Naive B cell (primary cell): Measurements from ENCODE around the gene PRR14L. TPM values are rescaled to one million over a fixed set of nuclear protein-coding genes. Genes with fewer than 3 reads are reported as not detected.
"Not testable (repeated sequence)": the region's sequence is repeated elsewhere in the genome, so short reads cannot be mapped to it uniquely, and the experiment has no call there.

Experiments
- ATAC-seq, 2 donors: fragments of 150-1000 bp; cut with Tn5 transposase; 2 replicates each; pipeline ENCODE4 v1.10.0; 2021; ENCODE audit warnings: low read depth in 2 of 2, mild to moderate bottlenecking in 2 of 2, moderate library complexity in 2 of 2
- DNase-seq: peaks from one replicate; pipeline ENCODE4 v3.0.0; 2022
- H3K27ac Mint-ChIP-seq, 6 donors: one replicate each; pipeline ENCODE4 v1.8.0; 2020 to 2022; ENCODE audit warnings: mild to moderate bottlenecking in 6 of 6, mixed read lengths in 6 of 6, moderate library complexity in 5 of 6, inconsistent platforms in 2 of 6
- H3K27me3 Mint-ChIP-seq, 3 donors: one replicate each; pipeline ENCODE4 v1.8.0; 2021 to 2022; ENCODE audit warnings: mixed read lengths in 3 of 3, mild to moderate bottlenecking in 1 of 3
- H3K36me3 Mint-ChIP-seq, 2 donors: one replicate each; pipeline ENCODE4 v1.8.0; 2020 to 2022; ENCODE audit warnings: mixed read lengths in 2 of 2, inconsistent platforms in 1 of 2, mild to moderate bottlenecking in 1 of 2
- H3K4me1 Mint-ChIP-seq, 3 donors: one replicate each; pipeline ENCODE4 v1.8.0; 2020 to 2022; ENCODE audit warnings: mixed read lengths in 3 of 3, inconsistent platforms in 1 of 3, mild to moderate bottlenecking in 1 of 3, moderate library complexity in 1 of 3
- H3K4me3 Mint-ChIP-seq, 8 donors: one replicate each; pipeline ENCODE4 v1.8.0; 2020 to 2022; ENCODE audit warnings: mild to moderate bottlenecking in 8 of 8, mixed read lengths in 8 of 8, moderate library complexity in 8 of 8, inconsistent platforms in 2 of 8
- H3K9me3 Mint-ChIP-seq, 7 donors: one replicate each; pipeline ENCODE4 v1.8.0; 2020 to 2022; ENCODE audit warnings: mixed read lengths in 7 of 7, mild to moderate bottlenecking in 5 of 7, inconsistent platforms in 2 of 7, moderate library complexity in 1 of 7
- polyA plus RNA-seq, 6 donors: library from polyadenylated mRNA; unstranded; fragments of 300-500 nt; fragmentation: Illumina TruSeq; gene quantifications; one replicate each; pipeline ENCODE4 v1.2.3, GENCODE V29; 2021; ENCODE audit warnings: low read depth in 6 of 6

PRR14L gene
- polyA plus RNA-seq, 6 donors from 2014 or later: 24.8 to 60.7 (median 32.3) TPM

DNA sequence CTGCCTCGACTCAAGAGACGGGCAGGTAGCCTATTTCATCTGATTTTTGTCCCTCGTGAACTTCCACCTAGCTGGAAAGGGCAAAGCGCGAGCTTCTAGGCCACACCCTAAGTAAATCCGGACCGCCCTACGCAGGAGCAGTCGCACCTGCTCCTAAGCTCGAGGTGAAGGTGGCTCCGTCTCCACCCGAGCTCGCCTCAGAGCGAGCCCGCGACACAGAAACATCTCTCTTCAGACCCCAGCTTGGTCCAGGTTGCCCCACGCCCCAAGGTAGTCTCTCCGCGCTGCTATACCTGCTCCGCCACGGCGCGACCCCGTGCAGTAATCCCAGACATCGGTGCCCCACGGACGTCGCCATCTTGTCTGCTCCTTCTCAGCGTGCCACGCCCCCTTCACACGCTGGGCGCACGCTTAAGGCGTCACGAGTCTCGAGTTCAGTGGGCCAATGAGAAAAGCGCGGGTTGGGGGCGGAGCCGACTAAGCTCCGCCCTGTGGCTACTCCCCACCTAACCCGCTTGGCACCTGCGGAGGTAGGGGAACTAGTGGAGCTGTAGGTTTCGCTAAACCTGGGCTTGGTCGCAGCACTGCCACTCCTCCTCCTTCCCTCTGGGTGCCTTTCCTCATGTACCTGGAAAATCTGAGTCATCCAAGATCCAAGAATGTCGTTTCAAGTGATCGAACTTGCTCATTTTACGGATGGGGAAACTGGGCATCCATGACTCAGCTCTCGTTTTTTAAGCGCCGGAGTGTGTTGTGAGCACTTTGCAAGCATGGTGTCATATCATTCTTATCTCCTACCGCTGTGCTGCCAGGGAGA is 87.9 kb downstream of the PRR14L start, which contains the start of gene PISD:
PISD (minus strand) TSS at position 365 of the 817 bp plus-strand sequence; CDS start at position 358, 7 bp downstream.
- H3K27me3 Mint-ChIP-seq: no peaks in the 10 kb centered on the region
- H3K9me3 Mint-ChIP-seq: no peaks in the 10 kb centered on the region

DNA sequence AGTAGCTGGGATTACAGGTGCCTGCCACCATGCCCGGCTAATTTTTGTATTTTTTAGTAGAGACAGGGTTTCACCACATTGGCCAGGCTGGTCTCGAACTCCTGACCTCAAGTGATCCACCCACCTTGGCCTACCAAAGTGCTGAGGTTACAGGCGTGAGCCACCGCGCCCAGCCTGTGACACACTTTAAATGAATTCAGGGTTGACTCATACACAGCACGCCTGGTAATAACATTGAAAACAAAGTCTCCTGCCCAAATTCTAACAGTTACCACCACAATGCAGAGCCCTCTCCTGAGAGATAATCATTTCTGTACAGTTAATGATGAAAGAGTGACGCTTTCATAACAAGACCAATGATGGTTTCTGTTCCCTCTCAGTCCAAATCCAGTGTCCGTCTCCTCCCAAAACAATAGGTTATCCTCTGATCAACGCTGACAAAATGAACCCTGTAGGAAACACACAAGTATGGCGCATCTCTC is 89.0 kb downstream of the PRR14L start:
- Mint-ChIP-seq H3K4me1 (peaks cover 23 to 39% (median 37%) of the 10 kb centered on the region in 3 donors), H3K27ac (peak overlapping the region in 5 of 6 donors; percentile 88 to 98 (median 97)), H3K4me3 (peak overlapping the region; percentile 93 to 100 (median 98))
- ATAC-seq, DNase-seq, H3K36me3 Mint-ChIP-seq, H3K9me3 Mint-ChIP-seq, H3K27me3 Mint-ChIP-seq: not testable (repeated sequence)

More for the DNA sequence above, 87.9 kb downstream of the PRR14L start, which contains the start of gene PISD:
- ATAC-seq (peak; percentile 96), DNase-seq (peak; percentile 98)
- Mint-ChIP-seq H3K27ac (peak within 1 kb of the TSS; percentile 97 to 100 (median 98)), H3K4me3 (peak within 1 kb of the TSS; percentile 93 to 100 (median 98)), H3K36me3 (no peaks in the 10 kb centered on the region), H3K4me1 (peaks cover 23 to 39% (median 33%) of the 10 kb centered on the region in 3 donors)

DNA sequence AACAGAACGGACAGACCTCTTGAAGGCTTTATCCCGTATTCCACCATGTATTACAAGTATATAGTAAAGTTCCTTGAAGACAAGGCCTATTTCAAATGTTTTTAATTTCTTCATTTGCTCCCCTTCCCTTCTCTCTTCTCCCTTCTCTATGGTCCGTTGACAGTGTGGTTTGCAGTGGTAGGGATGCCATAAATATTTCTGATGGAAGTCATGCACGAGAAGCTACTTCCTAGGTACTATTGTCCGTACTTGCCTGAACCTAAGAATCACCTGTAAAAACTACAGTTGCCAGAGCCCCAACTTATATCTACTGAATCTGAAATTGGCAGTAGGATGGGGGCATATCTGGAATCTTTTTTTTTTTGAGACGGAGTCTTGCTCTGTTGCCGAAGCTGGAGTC is 90.7 kb downstream of the PRR14L start:
- H3K9me3 Mint-ChIP-seq: no peaks in the 10 kb centered on the region
- H3K27ac Mint-ChIP-seq: peak overlapping the region in 1 of 6 donors; percentile 27
- DNase-seq (no peak), ATAC-seq (no peak)
- peaks cover 22 to 43% (median 38%) of the 10 kb centered on the region in 3 donors for H3K4me1 Mint-ChIP-seq
- no peaks in the 10 kb centered on the region for H3K27me3 Mint-ChIP-seq
- no peaks in the 10 kb centered on the region for H3K36me3 Mint-ChIP-seq
- H3K4me3 Mint-ChIP-seq: peak overlapping the region in 2 of 8 donors; percentile 33 to 71

DNA sequence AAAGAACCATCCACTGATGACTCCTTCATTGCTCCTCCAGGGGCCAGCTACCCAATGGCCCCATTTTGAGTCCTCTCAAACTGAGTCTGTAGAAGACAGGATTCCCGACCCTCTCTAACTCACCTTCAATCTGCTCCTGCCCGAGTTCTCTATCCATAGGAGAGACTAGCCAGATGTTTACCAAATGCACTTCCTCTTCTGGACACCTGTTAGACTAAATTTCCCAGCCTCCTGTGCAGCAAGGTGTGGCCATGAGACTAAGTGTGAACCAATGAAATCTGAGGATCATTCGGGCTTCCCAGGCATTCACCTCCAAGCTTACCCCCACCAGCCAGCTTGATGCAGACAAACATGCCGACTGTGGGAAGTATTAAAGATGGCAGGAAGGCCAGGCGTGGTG is 95.5 kb downstream of the PRR14L start:
- no peaks in the 10 kb centered on the region for H3K9me3 Mint-ChIP-seq
- no peak for DNase-seq
- peak overlapping the region in 3 of 6 donors; percentile 6 to 84 (median 17) for H3K27ac Mint-ChIP-seq
- peaks cover 26 to 58% (median 31%) of the 10 kb centered on the region in 3 donors for H3K4me1 Mint-ChIP-seq
- H3K27me3 Mint-ChIP-seq: no peaks in the 10 kb centered on the region
- H3K4me3 Mint-ChIP-seq: peak overlapping the region in 2 of 8 donors; percentile 40 to 53
- ATAC-seq: no peak
- no peaks in the 10 kb centered on the region for H3K36me3 Mint-ChIP-seq

DNA sequence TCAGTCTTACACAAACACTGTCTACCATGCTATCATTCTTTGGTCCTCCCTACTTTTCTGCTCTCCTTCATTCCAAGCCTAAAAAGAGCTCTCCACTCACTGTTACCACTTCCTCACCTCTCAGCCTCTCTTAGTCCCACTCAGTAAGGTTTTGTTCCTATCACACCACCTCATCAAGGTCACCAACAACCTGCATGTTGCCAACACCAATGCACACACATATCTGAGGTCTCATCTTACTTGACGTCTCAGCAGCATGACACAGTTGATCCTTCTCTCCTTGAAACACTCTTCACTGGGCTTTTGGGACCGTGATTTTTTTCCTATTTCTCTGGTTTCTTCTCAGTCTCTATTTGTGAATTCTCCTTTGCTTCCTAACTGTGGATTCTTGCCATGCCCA is 96.0 kb downstream of the PRR14L start:
- ATAC-seq: no peak
- H3K4me1 Mint-ChIP-seq: peaks cover 26 to 54% (median 26%) of the 10 kb centered on the region in 3 donors
- peak overlapping the region in 1 of 8 donors; percentile 59 for H3K4me3 Mint-ChIP-seq
- peak overlapping the region in 2 of 6 donors; percentile 17 to 84 for H3K27ac Mint-ChIP-seq
- no peaks in the 10 kb centered on the region for H3K36me3 Mint-ChIP-seq
- H3K9me3 Mint-ChIP-seq: no peaks in the 10 kb centered on the region
- no peak for DNase-seq
- H3K27me3 Mint-ChIP-seq: no peaks in the 10 kb centered on the region

DNA sequence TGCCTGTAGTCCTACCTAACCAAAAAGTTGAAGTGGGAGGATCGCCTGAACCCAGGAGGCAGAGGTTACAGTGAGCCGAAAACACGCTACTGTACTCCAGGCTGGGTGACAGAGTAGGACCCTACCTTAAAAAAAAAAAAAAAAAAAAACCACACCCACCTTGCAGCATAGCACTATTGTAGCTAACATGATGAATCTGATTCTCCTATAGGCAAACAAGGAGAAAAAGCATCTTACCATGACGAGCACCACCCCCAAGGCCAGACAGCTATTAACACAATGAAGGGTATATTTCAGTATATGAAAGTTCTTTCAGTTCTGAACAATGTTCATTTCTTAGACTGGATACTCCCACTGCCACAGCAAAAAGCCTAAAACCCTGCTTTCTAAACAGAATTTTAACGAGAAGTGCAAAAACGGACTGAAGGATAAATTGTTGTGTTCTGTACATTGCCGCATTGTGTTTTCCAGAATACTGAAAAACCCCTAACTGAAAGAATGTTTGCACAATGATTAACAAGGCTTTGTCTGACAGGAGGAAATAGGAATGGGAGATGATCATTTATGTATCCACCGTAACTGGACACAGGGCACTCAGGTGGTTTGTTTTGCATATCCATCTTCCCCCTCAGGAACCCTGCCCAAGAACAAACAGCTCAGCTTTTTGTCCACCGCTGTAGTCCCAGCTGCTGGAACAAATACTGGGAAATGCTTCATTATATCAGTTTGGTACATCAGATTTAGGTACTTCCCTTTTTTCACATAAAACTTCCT is 96.8 kb downstream of the PRR14L start:
- no peaks in the 10 kb centered on the region for H3K9me3 Mint-ChIP-seq
- no peaks in the 10 kb centered on the region for H3K36me3 Mint-ChIP-seq
- no peaks in the 10 kb centered on the region for H3K27me3 Mint-ChIP-seq
- H3K4me1 Mint-ChIP-seq: peaks cover 24 to 51% (median 26%) of the 10 kb centered on the region in 3 donors
- H3K4me3 Mint-ChIP-seq: peak overlapping the region in 1 of 8 donors; percentile 52
- DNase-seq (no peak), ATAC-seq (no peak)
- H3K27ac Mint-ChIP-seq: peak overlapping the region in 3 of 6 donors; percentile 34 to 91 (median 56)

DNA sequence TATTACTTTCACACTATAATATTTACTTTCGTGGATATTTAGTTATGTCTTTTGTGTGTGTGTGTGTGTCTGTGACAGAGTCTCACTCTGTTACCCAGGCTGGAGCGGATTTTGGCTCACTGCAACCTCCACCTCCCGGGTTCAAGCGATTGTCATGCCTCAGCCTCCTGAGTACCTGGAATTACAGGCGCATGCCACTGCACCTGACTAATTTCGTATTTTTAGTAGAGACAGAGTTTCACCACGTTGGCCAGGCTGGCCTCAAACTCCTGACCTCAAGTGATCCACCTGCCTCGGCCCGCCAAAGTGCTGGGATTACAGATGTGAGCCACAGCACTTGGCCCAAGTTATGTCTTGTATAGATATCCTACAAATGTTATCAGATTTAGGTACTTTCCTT is 97.8 kb downstream of the PRR14L start:
- peak overlapping the region in 3 of 6 donors; percentile 39 to 78 (median 62) for H3K27ac Mint-ChIP-seq
- H3K36me3 Mint-ChIP-seq: no peaks in the 10 kb centered on the region
- ATAC-seq (no peak), DNase-seq (no peak)
- H3K4me1 Mint-ChIP-seq: peaks cover 18 to 51% (median 26%) of the 10 kb centered on the region in 3 donors
- no peak overlapping the region for H3K4me3 Mint-ChIP-seq
- H3K9me3 Mint-ChIP-seq: no peaks in the 10 kb centered on the region
- H3K27me3 Mint-ChIP-seq: no peaks in the 10 kb centered on the region

DNA sequence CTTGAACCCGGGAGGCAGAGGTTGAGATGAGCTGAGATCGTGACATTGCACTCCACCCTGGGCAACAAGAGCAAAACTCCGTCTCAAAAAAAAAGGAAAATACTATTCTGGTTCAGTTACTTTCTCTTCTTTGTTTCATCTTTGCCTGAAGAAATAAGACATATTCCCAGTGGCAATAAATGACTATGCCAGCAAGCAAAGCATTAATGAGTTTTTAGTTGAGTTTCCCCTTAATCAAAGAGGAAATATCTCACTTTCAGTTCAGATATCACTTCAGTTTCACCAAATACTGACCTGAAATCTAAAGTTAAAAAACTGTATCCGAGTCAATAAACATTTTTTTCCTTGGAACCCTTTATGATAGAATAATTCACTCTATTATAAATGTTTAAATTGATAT is 98.3 kb downstream of the PRR14L start:
- H3K4me1 Mint-ChIP-seq: peaks cover 16 to 51% (median 26%) of the 10 kb centered on the region in 3 donors
- peak overlapping the region in 2 of 8 donors; percentile 9 to 54 for H3K4me3 Mint-ChIP-seq
- no peaks in the 10 kb centered on the region for H3K36me3 Mint-ChIP-seq
- no peaks in the 10 kb centered on the region for H3K9me3 Mint-ChIP-seq
- peak overlapping the region in 3 of 6 donors; percentile 38 to 78 (median 72) for H3K27ac Mint-ChIP-seq
- DNase-seq (no peak), ATAC-seq (no peak)
- no peaks in the 10 kb centered on the region for H3K27me3 Mint-ChIP-seq

DNA sequence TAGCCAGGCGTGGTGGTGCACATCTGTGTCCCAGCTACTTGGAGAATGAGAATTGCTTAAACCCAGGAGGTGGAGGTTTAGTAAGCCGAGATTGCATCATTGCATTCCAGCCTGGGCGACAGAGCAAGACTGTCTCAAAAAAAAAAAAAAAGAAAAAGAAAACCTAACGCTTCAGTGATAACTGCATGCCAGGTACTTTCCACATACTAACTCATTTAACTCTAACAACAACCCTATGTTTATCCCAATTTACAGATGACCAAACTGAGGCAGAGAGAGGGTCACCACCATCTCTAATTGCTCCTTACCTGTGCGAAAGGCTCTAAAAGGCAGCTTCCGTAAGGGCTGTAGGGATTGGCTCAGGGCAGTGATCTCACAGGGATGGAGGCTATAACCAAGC is 99.5 kb downstream of the PRR14L start:
- Mint-ChIP-seq H3K36me3 (no peaks in the 10 kb centered on the region), H3K4me1 (peaks cover 13 to 47% (median 26%) of the 10 kb centered on the region in 3 donors), H3K27me3 (no peaks in the 10 kb centered on the region), H3K4me3 (no peak overlapping the region), H3K9me3 (no peaks in the 10 kb centered on the region), H3K27ac (no peak overlapping the region)
- ATAC-seq: no peak
- DNase-seq: no peak

DNA sequence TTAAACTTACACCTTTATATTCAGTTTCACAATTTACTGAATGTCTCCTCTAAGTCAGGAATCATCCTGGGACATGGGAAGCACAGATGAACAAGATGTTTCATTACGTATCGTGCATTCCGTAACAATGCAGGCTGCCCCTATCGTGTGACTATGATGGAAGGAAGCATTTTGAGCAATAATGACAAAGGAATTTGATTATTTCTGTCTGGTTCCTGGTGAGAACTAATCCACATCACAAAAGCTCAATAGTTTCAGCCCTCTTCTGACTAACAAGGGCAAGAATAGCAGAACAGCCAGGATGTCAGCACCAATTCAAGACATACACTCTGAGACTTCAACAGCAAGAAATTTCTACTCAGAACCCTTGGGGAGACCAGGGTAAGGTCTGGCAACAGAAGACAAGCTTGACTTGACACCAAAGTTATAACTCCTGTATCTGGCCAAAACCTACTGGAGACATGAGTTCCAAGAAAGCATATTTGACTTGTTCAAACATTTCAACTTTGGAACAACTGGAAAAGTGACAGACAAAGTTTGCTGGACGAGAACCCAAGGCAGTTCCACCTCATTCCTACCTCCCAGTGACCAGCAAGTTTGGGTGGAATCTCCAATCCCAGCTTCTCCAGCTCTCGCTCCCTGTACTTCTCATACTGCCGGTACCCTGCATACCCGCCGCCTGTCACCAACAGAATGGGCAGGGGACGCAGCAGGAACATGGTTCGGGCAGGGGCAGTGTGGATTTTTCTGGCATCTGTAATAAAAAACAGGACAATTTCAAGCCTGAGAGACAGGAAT is 102.2 kb downstream of the PRR14L start:
- Mint-ChIP-seq H3K27ac (peak overlapping the region in 1 of 6 donors; percentile 65), H3K36me3 (peaks cover 0 to 3% of the 10 kb centered on the region in 2 donors), H3K27me3 (no peaks in the 10 kb centered on the region), H3K4me1 (peaks cover 0 to 30% (median 7%) of the 10 kb centered on the region in 3 donors), H3K4me3 (no peak overlapping the region), H3K9me3 (no peaks in the 10 kb centered on the region)
- no peak for ATAC-seq
- no peak for DNase-seq

DNA sequence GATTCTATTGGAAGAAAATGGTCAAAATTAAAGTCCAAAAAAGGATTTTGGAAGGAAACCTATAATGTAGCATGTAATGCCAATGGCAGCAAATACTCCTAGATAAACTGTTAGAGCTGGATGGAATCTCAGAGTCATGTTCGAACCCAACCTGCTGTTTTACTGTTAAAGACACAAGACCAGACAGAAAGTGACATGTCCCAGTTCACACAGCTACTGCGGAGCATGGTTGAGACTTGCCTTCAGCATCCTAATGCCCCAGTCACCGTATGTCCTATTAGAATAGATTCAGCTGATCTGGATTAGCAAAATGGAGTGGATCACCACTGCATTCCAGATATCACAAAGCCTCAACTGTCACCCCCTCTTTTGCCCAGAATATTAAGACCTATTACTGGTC is 102.9 kb downstream of the PRR14L start:
- peaks cover 0 to 3% of the 10 kb centered on the region in 2 donors for H3K36me3 Mint-ChIP-seq
- no peak overlapping the region for H3K4me3 Mint-ChIP-seq
- H3K9me3 Mint-ChIP-seq: no peaks in the 10 kb centered on the region
- peaks cover 0 to 25% (median 6%) of the 10 kb centered on the region in 3 donors for H3K4me1 Mint-ChIP-seq
- DNase-seq (no peak), ATAC-seq (no peak)
- H3K27me3 Mint-ChIP-seq: no peaks in the 10 kb centered on the region
- H3K27ac Mint-ChIP-seq: no peak overlapping the region

DNA sequence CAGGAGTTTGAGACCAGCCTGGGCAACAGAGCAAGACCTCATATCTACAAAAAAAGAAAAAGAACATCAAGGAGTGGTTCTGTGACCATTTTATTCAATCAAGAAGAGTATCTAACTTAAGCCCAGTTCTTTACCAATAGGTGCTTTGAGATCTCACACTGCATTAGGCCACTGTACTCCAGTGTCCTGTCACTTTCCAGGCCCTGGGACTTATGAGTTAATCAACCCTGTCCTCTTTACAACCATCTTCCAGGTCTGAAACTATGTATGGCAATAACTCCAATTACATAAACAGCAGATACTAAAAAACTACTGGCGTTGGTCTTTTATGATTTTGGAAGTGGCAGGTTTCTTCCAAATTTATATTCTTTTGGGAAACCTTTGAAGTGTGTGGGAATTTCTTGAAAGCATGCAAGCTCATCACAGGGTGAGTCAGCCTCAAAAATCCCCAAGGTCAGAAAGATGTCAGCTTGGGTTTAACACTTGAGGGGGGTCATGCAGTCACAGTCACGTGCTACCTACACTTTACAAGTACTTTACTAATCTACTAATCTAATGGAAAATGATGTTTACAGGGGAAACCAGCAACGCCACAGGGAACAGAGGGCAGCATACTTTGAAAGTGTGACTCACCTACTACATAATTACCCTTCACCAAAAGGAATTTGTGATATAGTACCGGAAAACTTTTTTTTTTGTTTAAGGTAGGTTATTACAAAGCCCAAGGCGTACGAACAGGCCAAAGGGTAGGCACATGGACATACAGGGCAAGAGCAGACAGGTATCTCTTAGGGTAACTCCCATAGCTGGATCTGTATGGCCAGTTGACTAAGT is 103.5 kb downstream of the PRR14L start:
- H3K36me3 Mint-ChIP-seq: peaks cover 0 to 3% of the 10 kb centered on the region in 2 donors
- ATAC-seq (no peak), DNase-seq (no peak)
- H3K9me3 Mint-ChIP-seq: no peaks in the 10 kb centered on the region
- peaks cover under 1 to 19% (median 4%) of the 10 kb centered on the region in 3 donors for H3K4me1 Mint-ChIP-seq
- H3K27ac Mint-ChIP-seq: peak overlapping the region in 1 of 6 donors; percentile 67
- no peak overlapping the region for H3K4me3 Mint-ChIP-seq
- H3K27me3 Mint-ChIP-seq: no peaks in the 10 kb centered on the region
